ENCODE data around the gene NTNG1. TPM values are rescaled to one million over a fixed set of nuclear protein-coding genes. Genes with fewer than 3 reads are reported as not detected.

Gene NTNG1
- total and polyA plus RNA-seq, 2 of the 13 experiments (the other 11 are each of a cell fraction or from before 2014, with no cell fraction given), result not detected

- TF ChIP-seq, protein P1, sequence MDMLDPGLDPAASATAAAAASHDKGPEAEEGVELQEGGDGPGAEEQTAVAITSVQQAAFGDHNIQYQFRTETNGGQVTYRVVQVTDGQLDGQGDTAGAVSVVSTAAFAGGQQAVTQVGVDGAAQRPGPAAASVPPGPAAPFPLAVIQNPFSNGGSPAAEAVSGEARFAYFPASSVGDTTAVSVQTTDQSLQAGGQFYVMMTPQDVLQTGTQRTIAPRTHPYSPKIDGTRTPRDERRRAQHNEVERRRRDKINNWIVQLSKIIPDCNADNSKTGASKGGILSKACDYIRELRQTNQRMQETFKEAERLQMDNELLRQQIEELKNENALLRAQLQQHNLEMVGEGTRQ (IDR thresholded peaks at IDR 0.05; ENCODE audit: low read depth, low read length), result no peak
- TF ChIP-seq, protein P1 (CRISPR knock-in tag; IDR thresholded peaks at IDR 0.05; ENCODE audit: borderline replicate concordance), result peak; percentile 52; the same call in 1 of the 2 replicates
- TF ChIP-seq, protein P2, sequence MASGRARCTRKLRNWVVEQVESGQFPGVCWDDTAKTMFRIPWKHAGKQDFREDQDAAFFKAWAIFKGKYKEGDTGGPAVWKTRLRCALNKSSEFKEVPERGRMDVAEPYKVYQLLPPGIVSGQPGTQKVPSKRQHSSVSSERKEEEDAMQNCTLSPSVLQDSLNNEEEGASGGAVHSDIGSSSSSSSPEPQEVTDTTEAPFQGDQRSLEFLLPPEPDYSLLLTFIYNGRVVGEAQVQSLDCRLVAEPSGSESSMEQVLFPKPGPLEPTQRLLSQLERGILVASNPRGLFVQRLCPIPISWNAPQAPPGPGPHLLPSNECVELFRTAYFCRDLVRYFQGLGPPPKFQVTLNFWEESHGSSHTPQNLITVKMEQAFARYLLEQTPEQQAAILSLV (CRISPR knock-in tag; IDR thresholded peaks at IDR 0.05; ENCODE audit: borderline replicate concordance), result no peak
- TF ChIP-seq ZBTB43 (CRISPR knock-in tag; conservative IDR thresholded peaks at IDR 0.05), result no peak
- TF ChIP-seq GATAD1 (CRISPR knock-in tag; IDR thresholded peaks at IDR 0.05), result peak; percentile 57; the same call in 1 of the 2 replicates
- TF ChIP-seq REST (IDR thresholded peaks at IDR 0.05; ENCODE audit: borderline replicate concordance in 1 of 2, low read depth in 1 of 2, low read length in 2 of 2), result 0 out of 4 replicates have a peak, but pooled peaks of 1 of the 2 experiments have one; percentile 25
- TF ChIP-seq ZHX2 (IDR thresholded peaks at IDR 0.05; ENCODE audit: low read depth), result no peak
- TF ChIP-seq ZHX2 (CRISPR knock-in tag; IDR thresholded peaks at IDR 0.05; ENCODE audit: borderline replicate concordance), result no peak
- TF ChIP-seq ZNF747 (CRISPR knock-in tag; IDR thresholded peaks at IDR 0.05; ENCODE audit: borderline replicate concordance), result peak; percentile 67; the same call in 1 of the 2 replicates
- TF ChIP-seq, protein P3, sequence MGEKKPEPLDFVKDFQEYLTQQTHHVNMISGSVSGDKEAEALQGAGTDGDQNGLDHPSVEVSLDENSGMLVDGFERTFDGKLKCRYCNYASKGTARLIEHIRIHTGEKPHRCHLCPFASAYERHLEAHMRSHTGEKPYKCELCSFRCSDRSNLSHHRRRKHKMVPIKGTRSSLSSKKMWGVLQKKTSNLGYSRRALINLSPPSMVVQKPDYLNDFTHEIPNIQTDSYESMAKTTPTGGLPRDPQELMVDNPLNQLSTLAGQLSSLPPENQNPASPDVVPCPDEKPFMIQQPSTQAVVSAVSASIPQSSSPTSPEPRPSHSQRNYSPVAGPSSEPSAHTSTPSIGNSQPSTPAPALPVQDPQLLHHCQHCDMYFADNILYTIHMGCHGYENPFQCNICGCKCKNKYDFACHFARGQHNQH (CRISPR knock-in tag; IDR thresholded peaks at IDR 0.05), result peak; percentile 96
These were observed 385.8 kb downstream of the NTNG1 start (continued) for GRCh38 chr1:107526524-107527198.
